ENCODE results near the gene DEFB124.
A peak's percentile ranks its signal among the peaks of the same experiment; 100 is the strongest.
"Not testable (repeated sequence)": the region's sequence is repeated elsewhere in the genome, so short reads cannot be mapped to it uniquely, and the experiment has no call there.

The DEFB124 gene, protein sequence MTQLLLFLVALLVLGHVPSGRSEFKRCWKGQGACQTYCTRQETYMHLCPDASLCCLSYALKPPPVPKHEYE

DNA sequence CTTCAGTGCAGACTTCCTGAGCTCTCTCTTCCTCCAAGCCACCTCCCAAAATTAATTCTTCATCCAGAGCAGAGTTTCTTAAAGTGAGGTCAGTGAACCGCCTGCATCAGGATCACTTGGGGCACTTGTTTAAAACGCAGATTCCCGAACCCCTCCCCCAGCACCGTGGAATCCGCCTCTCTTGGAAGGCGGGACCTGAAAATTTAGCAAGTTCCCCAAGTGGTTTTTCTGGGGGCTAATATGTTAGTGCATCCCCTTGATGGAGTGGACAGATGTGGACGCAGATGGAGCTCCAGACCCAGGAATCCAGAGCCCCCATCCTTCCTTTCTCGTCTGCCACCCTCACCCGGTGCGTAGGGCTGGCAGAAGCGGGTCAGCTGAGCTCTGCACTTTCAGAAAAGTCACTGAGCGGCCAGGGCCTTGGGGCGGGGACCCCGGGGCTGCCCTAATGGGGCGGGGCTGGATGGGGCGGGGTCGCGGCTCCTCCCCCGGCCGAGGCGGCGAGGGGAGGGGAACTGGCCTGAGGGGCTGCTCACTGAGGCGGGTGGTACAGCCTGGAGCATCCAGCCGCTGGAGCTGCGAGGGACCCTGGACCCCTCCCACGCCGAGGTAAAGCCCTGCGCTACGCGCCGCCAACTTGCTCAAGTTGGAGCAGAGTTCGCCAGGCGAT lies at the start of gene DEFB124, which contains the start of gene REM1:
Gene DEFB124 (minus strand): TSS at position 370 of the 670 bp plus-strand sequence. CDS start 2,114 bp downstream, outside the sequence.
Gene REM1 (plus strand): TSS at position 531 of the 670 bp plus-strand sequence. CDS start 1,158 bp downstream, outside the sequence.
- DNase-seq (ENCODE audit: low read depth): no peak

DNA sequence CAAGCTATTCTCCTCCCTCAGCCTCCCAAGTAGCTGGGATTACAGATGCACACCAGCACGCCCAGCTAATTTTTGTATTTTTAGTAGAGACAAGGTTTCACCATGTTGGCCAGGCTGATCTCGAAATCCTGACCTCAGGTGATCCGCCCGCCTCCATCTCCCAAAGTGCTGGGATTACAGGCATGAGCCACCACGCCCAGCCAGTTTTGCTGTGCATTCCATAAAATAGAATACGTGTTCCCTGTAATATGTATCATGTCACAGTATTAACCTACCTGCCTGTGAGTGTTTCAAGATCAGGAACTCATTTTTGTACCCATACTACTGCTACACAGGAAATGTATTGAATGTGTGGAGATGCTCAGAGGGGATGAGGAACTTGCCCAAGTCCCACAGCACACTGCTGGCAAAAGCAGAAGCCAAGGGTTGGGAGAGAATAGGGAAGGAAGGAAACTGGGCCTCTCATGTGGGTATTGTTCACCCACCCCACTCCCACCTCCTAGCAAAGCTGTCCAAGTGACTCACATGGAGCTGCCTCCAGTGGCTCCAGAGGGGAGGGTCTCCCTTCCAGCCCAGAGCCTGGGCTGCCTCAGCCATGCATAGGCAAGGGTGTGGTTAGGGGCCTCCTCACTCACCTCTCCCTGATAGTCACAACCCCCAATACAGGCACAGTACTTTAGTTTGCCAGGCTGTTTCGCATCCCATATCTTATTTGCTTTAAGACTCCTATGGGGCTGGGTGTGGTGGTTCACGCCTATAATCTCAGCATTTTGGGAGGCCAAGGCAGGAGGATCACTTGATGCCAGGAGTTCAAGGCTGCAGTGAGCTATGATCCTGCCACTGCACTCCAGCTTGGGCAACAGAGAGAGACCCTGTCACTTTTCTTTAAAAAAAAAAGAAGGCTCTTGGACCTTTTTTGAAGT lies 48.7 kb upstream of the DEFB124 start:
- no peak for DNase-seq (ENCODE audit: low read depth)

- no peak for DNase-seq (ENCODE audit: low read depth)
These were observed 47.8 kb upstream of the DEFB124 start for GRCh38 chr20:31522731-31523130.

DNA sequence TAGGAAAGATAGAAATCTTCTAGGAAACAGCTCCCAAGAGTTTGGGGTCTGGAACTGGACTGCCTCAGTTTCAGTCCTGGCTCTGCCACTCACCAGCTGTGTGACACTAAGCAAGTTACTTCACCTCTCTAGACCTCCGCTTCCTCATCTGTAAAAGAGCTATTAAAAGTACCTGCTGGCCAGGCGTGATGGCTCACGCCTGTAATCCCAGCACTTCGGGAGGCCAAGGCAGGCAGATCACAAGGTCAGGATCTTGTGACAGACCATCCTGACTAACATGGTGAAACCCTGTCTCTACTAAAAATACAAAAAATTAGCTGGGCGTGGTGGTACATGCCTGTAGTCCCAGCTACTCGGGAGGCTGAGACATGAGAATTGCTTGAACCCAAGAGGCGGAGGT lies 46.3 kb upstream of the DEFB124 start:
- DNase-seq (ENCODE audit: low read depth): not testable (repeated sequence)

DNA sequence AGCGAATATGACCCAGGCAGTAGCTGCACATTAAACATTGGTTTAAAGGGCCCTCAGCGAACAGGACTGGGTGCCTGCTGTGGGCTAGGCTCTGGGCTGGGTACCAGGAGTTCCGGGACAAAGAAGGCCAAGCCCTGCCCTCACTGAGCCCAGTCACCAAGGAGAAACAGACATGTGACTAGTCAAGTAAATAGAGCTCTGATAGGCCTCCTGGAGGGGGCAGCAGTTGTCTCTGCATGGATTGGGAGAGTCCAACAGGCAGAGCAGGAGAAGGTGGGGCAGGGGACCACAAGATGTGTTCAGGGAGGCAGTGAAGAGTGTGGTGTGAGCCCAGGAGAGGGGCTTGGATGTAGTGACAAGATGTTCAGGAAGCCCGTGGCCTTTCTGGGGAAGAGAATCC lies 42.4 kb upstream of the DEFB124 start:
- DNase-seq (ENCODE audit: low read depth): no peak

GRCh38 chr20:31516651-31517050 lies 41.7 kb upstream of the DEFB124 start:
- DNase-seq (ENCODE audit: low read depth): no peak

GRCh38 chr20:31516166-31516565 lies 41.2 kb upstream of the DEFB124 start:
- DNase-seq (ENCODE audit: low read depth): no peak

DNA sequence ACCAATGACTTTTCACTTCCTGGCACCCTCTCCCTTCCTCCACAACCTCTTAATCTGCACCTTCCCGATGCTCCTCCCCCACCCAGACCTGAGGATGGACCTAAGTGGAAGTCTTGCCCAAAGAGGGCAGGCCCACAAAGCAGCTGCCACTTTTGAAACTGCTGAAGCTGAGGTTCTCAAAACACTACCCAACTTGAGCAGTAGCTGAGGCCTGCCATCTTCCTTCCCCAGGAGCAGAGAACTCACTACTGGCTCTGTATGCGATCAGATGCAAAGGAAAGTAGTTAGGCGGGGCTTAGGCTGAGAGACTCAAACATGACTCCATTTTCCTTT lies 40.8 kb upstream of the DEFB124 start:
- DNase-seq (ENCODE audit: low read depth): no peak

GRCh38 chr20:31515072-31515774 lies 40.3 kb upstream of the DEFB124 start:
- DNase-seq (ENCODE audit: low read depth): no peak

- DNase-seq (ENCODE audit: low read depth): peak; percentile 83
These were observed 39.5 kb upstream of the DEFB124 start, which contains the start of gene HM13 for GRCh38 chr20:31514154-31515071. TSS of gene HM13 (plus strand) at chr20:31514442. CDS start at chr20:31514552, 110 bp downstream.

DNA sequence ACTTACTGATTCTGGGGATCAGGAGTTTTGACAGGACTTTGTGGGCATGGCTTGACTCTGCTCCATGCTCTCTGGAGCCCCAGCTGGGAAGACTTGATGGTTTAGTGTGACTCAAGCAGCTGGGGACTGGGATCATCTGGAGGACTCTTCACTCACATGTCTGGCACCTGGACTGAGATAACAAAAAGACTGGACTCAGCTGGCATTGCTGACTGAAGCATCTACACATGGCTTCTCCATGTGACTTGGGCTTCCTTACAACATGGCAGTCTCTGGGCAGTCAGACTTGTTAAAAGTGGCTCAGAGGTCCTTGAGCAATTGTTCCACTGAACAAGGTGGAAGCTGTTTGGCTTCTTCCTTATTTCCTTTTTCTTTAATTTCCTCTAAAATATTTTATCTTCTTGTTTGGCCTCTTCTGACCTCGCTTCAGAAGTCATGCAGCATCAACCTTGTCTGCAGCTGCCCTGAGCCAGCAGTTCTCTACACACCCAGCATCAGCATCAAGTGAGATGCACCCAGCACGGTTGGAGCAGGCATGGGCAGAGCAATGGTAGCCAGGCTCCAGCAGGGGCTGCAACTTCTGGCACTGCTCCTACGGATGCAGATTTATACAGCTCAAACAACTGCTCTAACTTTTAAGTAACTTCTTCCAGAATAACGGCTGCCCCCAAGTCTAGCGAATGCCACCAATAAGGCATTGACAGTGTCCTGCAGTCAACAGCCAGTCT lies 33.8 kb upstream of the DEFB124 start:
- DNase-seq (ENCODE audit: low read depth): no peak

- no peak for DNase-seq (ENCODE audit: low read depth)
These were observed 31.0 kb upstream of the DEFB124 start for GRCh38 chr20:31505903-31506302.

GRCh38 chr20:31502884-31503673 lies 28.2 kb upstream of the DEFB124 start:
- DNase-seq (ENCODE audit: low read depth): peak; percentile 76

DNA sequence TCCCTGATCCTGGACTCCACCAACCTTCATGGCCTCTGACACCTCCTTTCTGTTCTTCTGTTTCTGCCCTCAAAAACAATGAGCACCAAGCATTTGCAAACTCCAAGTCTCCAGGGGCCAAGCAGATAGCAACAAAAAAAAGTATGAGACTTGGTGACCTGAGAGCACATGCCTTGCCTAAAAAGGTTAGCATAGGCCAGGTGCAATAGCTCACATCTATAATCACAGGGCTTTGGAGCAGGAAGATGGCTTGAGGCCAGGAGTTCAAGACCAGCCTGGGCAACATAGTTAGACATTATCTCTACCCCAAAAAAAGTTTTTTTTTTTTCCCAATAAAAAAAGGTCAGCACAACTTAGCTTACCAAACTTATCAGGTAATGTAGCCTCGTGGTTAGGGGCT lies 25.6 kb upstream of the DEFB124 start:
- no peak for DNase-seq (ENCODE audit: low read depth)

GRCh38 chr20:31497838-31498540 lies 23.1 kb upstream of the DEFB124 start:
- DNase-seq (ENCODE audit: low read depth): no peak

GRCh38 chr20:31496761-31497295 lies 21.9 kb upstream of the DEFB124 start:
- DNase-seq (ENCODE audit: low read depth): no peak

DNA sequence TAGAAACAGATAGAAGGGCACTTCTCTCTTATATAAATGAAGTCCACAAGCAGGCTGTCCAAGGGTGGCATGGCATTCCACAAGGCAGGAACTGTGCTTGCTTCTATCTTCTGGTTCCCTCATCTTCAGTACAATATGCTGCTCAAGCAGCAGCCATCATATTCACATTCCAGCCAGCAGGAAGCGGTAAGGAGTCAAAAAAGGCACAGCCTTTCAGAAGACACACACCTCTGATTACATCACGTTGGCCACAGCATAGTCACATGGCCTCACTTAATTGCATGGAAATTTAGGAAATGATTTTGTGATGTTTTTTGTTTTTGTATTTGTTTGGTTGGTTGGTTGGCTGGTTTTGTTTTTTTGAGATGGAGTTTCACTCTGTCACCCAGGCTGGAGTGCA lies 19.2 kb upstream of the DEFB124 start:
- DNase-seq (ENCODE audit: low read depth): no peak

DNA sequence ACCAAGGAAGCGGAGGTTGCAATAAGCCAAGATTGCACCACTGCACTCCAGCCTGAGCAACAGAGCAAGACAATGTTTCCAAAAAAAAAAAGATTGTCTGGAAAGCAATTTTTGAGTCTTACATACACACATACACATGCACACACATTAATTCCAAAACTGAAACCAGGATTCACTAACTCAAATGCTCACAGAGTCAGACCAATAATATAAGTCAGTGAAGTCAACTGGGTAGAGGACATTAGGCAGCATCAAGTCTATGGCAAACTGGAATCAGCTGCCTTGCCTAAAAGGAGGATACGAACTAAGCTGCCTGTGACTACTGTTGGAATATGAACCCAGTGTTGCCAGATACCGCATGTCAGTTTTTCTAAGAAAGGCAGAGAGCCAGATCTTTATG lies 15.8 kb upstream of the DEFB124 start:
- no peak for DNase-seq (ENCODE audit: low read depth)

DNA sequence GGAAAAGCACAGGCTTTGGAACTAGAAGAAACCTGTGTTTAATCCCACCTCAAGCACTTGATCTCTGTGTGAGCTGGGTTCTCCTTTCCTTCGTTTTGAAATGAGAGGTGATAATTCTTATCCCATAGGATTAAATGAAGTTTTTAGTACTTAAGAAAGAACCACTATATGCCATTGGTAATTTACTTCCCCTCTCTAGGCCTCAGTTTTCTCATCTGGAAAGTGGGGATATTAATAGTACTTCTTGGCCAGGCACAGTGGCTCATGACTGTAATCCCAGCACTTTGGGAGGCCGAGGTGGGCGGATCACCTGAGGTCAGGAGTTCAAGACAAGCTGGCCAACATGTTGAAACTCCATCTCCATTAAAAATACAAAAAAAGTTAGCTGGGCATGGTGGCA lies 14.2 kb upstream of the DEFB124 start:
- DNase-seq (ENCODE audit: low read depth): no peak

Data from activated T-cell treated with anti-CD3 and anti-CD28 coated beads for 1 hour (primary cell).